Mucosa of rectum (tissue), 2 donors: ENCODE measurements around the gene TOMM22.

Experiments used
- H3K27ac ChIP-seq, 2 donors: one replicate each; pipeline ENCODE4 v1.7.0; 2013; ENCODE audit warnings: inconsistent platforms in 2 of 2, low read depth in 2 of 2, low read length in 2 of 2
- H3K27me3 ChIP-seq, 2 donors: one replicate each; pipeline ENCODE4 v1.7.0; 2013; ENCODE audit warnings: low read length in 2 of 2; ENCODE audit not compliant: control insufficient read depth in 2 of 2, insufficient read depth in 2 of 2
- H3K36me3 ChIP-seq, 2 donors: one replicate each; pipeline ENCODE4 v1.7.0; 2013; ENCODE audit warnings: low read length in 2 of 2; ENCODE audit not compliant: control insufficient read depth in 2 of 2, insufficient read depth in 2 of 2
- H3K4me1 ChIP-seq, 2 donors: one replicate each; pipeline ENCODE4 v1.7.0; 2013; ENCODE audit warnings: low read length in 2 of 2, mild to moderate bottlenecking in 1 of 2; ENCODE audit not compliant: control insufficient read depth in 2 of 2, insufficient read depth in 2 of 2
- H3K4me3 ChIP-seq, 2 donors: one replicate each; pipeline ENCODE4 v1.7.0; 2013; ENCODE audit warnings: low read length in 2 of 2
- H3K9ac ChIP-seq, 2 donors: one replicate each; pipeline ENCODE4 v1.7.0; 2013; ENCODE audit warnings: low read length in 2 of 2, low read depth in 1 of 2, mild to moderate bottlenecking in 1 of 2
- H3K9me3 ChIP-seq, 2 donors: one replicate each; pipeline ENCODE4 v1.7.0; 2013; ENCODE audit warnings: low read length in 2 of 2; ENCODE audit not compliant: control insufficient read depth in 2 of 2
- donor health status: healthy.
- donor health status: Normal muscosa, but diverticular disease.

The TOMM22 gene

GRCh38 chr22:38655519-38656255 lies 26.1 kb upstream of the TOMM22 start:
- no peaks in the 10 kb centered on the region for H3K27me3 ChIP-seq
- H3K27ac ChIP-seq = peak overlapping the region; percentile 85 to 90
- peak overlapping the region in 1 of 2 donors; percentile 89 for H3K9ac ChIP-seq
- peak overlapping the region; percentile 72 to 96 for H3K4me3 ChIP-seq
- no peaks in the 10 kb centered on the region for H3K9me3 ChIP-seq
- peaks cover 5 to 15% of the 10 kb centered on the region in 2 donors for H3K4me1 ChIP-seq
- peaks cover 0 to under 1% of the 10 kb centered on the region in 2 donors for H3K36me3 ChIP-seq

- Histone ChIP-seq H3K27ac (peak within 1 kb of the TSS; percentile 85 to 90), H3K27me3 (no peaks in the 10 kb centered on the region), H3K4me3 (peak within 1 kb of the TSS; percentile 72 to 96), H3K9ac (peak within 1 kb of the TSS; percentile 89 to 91), H3K4me1 (peaks cover 5 to 15% of the 10 kb centered on the region in 2 donors), H3K9me3 (no peaks in the 10 kb centered on the region), H3K36me3 (peaks cover 0 to 3% of the 10 kb centered on the region in 2 donors)
These were observed 25.3 kb upstream of the TOMM22 start, which contains the start of the genes CBY1 and FAM227A for GRCh38 chr22:38656256-38657044. TSS of gene CBY1 (plus strand) at chr22:38656638. CDS start at chr22:38668055, 11,417 bp downstream. TSS of gene FAM227A (minus strand) at chr22:38656392. CDS start at chr22:38650168, 6,224 bp downstream.

- peak overlapping the region; percentile 85 to 90 for H3K27ac ChIP-seq
- H3K36me3 ChIP-seq = peaks cover 0 to 3% of the 10 kb centered on the region in 2 donors
- H3K4me3 ChIP-seq = peak overlapping the region; percentile 72 to 96
- no peaks in the 10 kb centered on the region for H3K9me3 ChIP-seq
- no peaks in the 10 kb centered on the region for H3K27me3 ChIP-seq
- H3K4me1 ChIP-seq = peaks cover 5 to 15% of the 10 kb centered on the region in 2 donors
- peak overlapping the region; percentile 89 to 91 for H3K9ac ChIP-seq
These were observed 24.5 kb upstream of the TOMM22 start for GRCh38 chr22:38657045-38657909.

- Histone ChIP-seq H3K4me3 (no peak overlapping the region), H3K9ac (no peak overlapping the region), H3K4me1 (no peaks in the 10 kb centered on the region), H3K36me3 (peaks cover 17 to 19% of the 10 kb centered on the region in 2 donors), H3K27ac (no peak overlapping the region), H3K9me3 (no peaks in the 10 kb centered on the region), H3K27me3 (no peaks in the 10 kb centered on the region)
These were observed 6.9 kb upstream of the TOMM22 start for GRCh38 chr22:38674888-38675287.

GRCh38 chr22:38675833-38676232 lies 5.9 kb upstream of the TOMM22 start:
- H3K9ac ChIP-seq = no peak overlapping the region
- H3K4me1 ChIP-seq = no peaks in the 10 kb centered on the region
- H3K27me3 ChIP-seq = no peaks in the 10 kb centered on the region
- H3K4me3 ChIP-seq = no peak overlapping the region
- H3K9me3 ChIP-seq = no peaks in the 10 kb centered on the region
- H3K36me3 ChIP-seq = peaks cover 14 to 18% of the 10 kb centered on the region in 2 donors
- H3K27ac ChIP-seq = no peak overlapping the region

GRCh38 chr22:38684895-38685294 lies 3.1 kb downstream of the TOMM22 start:
- H3K4me1 ChIP-seq = peaks cover 11 to 12% of the 10 kb centered on the region in 2 donors
- no peak overlapping the region for H3K9ac ChIP-seq
- H3K4me3 ChIP-seq = no peak overlapping the region
- H3K9me3 ChIP-seq = no peaks in the 10 kb centered on the region
- H3K27me3 ChIP-seq = no peaks in the 10 kb centered on the region
- H3K27ac ChIP-seq = no peak overlapping the region
- peaks cover 50 to 59% of the 10 kb centered on the region in 2 donors for H3K36me3 ChIP-seq

GRCh38 chr22:38685761-38686160 lies 4.0 kb downstream of the TOMM22 start:
- H3K27me3 ChIP-seq = no peaks in the 10 kb centered on the region
- H3K36me3 ChIP-seq = peaks cover 50 to 59% of the 10 kb centered on the region in 2 donors

GRCh38 chr22:38689651-38690050 lies 7.9 kb downstream of the TOMM22 start:
- H3K4me1 ChIP-seq = peaks cover 40 to 47% of the 10 kb centered on the region in 2 donors
- H3K4me3 ChIP-seq = no peak overlapping the region
- H3K9me3 ChIP-seq = no peaks in the 10 kb centered on the region
- H3K27me3 ChIP-seq = no peaks in the 10 kb centered on the region
- H3K9ac ChIP-seq = no peak overlapping the region
- peaks cover 41 to 49% of the 10 kb centered on the region in 2 donors for H3K36me3 ChIP-seq
- H3K27ac ChIP-seq = peak overlapping the region; percentile 1 to 15

More at GRCh38 chr22:38685761-38686160, 4.0 kb downstream of the TOMM22 start:
- Histone ChIP-seq H3K4me1 (peaks cover 18 to 19% of the 10 kb centered on the region in 2 donors), H3K4me3 (no peak overlapping the region), H3K9me3 (no peaks in the 10 kb centered on the region), H3K9ac (no peak overlapping the region), H3K27ac (no peak overlapping the region)

- peaks cover 70 to 88% of the 10 kb centered on the region in 2 donors for H3K4me1 ChIP-seq
- H3K9ac ChIP-seq = peak overlapping the region in 1 of 2 donors; percentile 64
These were observed 12.3 kb downstream of the TOMM22 start for GRCh38 chr22:38694049-38694448.

More at GRCh38 chr22:38694049-38694448, 12.3 kb downstream of the TOMM22 start:
- Histone ChIP-seq H3K9me3 (no peaks in the 10 kb centered on the region), H3K27me3 (no peaks in the 10 kb centered on the region), H3K4me3 (peak overlapping the region in 1 of 2 donors; percentile 48), H3K36me3 (peaks cover 2 to 15% of the 10 kb centered on the region in 2 donors), H3K27ac (peak overlapping the region; percentile 93)
